IPS DF 6.9 (cell line): Measurements from ENCODE around the gene CPAMD8.
A peak's percentile ranks its signal among the peaks of the same experiment; 100 is the strongest.

Source experiments
- DNase-seq: peaks from one replicate; pipeline ENCODE4 v3.0.0-alpha.2; 2013; ENCODE audit warnings: low read depth, low spot score
- H3K27ac ChIP-seq: one replicate; pipeline ENCODE4 v1.5.1; 2013; ENCODE audit warnings: low read length, control low read depth
- H3K27me3 ChIP-seq: 2 replicates; pipeline ENCODE4 v1.6.1; 2013; ENCODE audit warnings: mild to moderate bottlenecking, low read length; ENCODE audit not compliant: control insufficient read depth, insufficient read depth
- H3K36me3 ChIP-seq: 2 replicates; pipeline ENCODE4 v1.6.1; 2013; ENCODE audit warnings: low read length; ENCODE audit not compliant: control insufficient read depth, insufficient read depth
- H3K4me1 ChIP-seq: 2 replicates; pipeline ENCODE4 v1.6.1; 2013; ENCODE audit warnings: low read length; ENCODE audit not compliant: control insufficient read depth, insufficient read depth
- H3K4me3 ChIP-seq: 2 replicates; pipeline ENCODE4 v1.5.1; 2013; ENCODE audit warnings: mild to moderate bottlenecking, low read length
- H3K9me3 ChIP-seq: 2 replicates; pipeline ENCODE4 v1.6.1; 2013; ENCODE audit warnings: low read length, inconsistent platforms; ENCODE audit not compliant: control insufficient read depth, insufficient read depth
- WGBS: extraction: QIAGEN DNeasy Blood & Tissue Kit; methylation state at CpG from one replicate; pipeline ENCODE4 v1.1.7; 2013; ENCODE audit warnings: mixed read lengths, missing lambda C conversion rate; ENCODE audit not compliant: insufficient read length, insufficient coverage; 5-methylcytosine and 5-hydroxymethylcytosine counted together

The CPAMD8 gene

DNA sequence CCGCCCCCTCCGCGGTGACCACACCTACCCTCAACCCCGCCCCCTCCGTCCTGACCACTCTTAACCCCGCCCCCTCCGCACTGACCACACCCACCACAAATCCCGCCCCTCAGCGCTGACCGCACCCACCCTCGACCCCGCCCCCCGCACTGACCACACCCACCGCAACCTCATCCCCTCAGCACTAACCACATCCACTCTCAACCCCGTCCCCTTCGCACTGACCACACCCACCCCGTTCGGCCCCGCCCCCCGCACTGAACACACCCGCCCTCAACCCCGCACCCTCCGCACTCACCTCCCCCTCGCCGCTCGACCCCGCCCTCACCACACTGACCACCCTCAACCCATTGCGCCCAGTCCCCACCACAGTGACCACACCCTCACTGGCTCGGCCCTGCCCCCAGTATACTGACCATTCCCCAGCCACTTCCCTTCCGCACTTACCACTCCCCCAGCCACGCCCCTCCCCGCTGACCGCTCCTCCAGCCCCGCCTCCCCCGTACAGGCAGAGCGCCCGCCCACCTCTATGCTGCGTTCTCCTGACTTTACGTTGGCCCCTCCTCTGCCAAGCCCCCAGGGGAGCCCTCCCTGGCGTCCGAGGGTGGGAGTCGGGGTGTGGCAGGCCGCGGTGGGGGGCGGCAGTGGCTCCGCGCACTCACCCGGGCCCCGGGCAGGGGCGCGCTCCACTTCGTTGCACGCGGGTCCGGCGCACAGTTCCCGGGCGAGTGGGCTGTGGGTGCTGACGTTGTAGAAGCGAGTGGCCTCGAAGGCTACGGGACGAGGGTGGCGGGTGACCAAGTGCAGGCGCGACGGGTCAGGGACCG lies 129.4 kb downstream of the CPAMD8 start:
- Histone ChIP-seq H3K27ac (no peak overlapping the region), H3K9me3 (no peaks in the 10 kb centered on the region), H3K27me3 (no peaks in the 10 kb centered on the region), H3K4me1 (no peaks in the 10 kb centered on the region), H3K36me3 (no peaks in the 10 kb centered on the region), H3K4me3 (peak overlapping the region; percentile 48)
- no CpG with 5 or more reads among the region's 68 CpGs for WGBS
- DNase-seq: peak; percentile 83

DNA sequence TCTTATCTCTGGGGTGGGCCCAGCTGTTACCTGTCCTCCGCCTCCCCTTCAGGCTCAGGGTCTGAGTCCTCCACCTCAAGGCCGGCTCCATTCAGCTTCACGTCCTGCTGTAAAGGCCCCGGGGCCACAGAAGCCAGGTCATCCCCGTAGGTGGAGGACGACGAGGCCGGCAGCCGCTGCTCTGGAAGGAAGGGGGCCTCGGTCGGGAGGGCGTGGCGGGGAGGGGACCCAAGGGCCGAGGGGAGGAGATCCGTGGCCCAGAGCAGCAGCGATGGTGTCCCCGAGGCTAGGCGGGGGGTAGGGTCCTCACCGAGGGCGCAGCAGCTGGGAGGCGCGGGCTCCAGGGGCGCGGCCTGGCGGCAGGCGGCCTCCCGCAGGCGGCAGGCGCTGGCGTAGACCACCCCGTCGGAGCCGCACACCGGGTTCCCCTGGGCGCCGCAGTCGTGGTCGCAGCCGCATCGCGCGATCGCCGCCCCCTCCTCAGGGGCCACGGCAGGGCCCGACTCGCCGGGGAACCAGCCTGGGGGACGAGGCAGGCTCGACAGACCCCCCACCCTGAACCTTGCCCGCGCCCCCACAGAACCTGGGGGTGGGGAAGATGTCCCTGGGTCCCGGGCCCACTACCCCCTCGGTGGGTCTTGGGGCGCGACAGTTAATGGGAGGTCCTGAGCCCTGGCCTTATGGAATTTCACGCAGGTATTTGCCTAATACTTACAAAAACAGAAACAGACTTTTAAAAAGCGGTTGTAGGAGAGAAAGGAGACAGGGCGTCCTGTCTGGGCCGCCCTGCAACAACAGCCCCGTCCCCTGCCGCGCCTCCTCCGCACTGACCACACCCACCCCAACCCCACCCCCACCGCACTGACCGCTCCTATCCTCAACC lies 130.2 kb downstream of the CPAMD8 start:
- Histone ChIP-seq H3K4me1 (no peaks in the 10 kb centered on the region), H3K27me3 (no peaks in the 10 kb centered on the region), H3K4me3 (peak overlapping the region; percentile 66; the same call in 1 of the 2 replicates), H3K27ac (no peak overlapping the region), H3K9me3 (no peaks in the 10 kb centered on the region), H3K36me3 (no peaks in the 10 kb centered on the region)
- no CpG with 5 or more reads among the region's 66 CpGs for WGBS
- DNase-seq: no peak

DNA sequence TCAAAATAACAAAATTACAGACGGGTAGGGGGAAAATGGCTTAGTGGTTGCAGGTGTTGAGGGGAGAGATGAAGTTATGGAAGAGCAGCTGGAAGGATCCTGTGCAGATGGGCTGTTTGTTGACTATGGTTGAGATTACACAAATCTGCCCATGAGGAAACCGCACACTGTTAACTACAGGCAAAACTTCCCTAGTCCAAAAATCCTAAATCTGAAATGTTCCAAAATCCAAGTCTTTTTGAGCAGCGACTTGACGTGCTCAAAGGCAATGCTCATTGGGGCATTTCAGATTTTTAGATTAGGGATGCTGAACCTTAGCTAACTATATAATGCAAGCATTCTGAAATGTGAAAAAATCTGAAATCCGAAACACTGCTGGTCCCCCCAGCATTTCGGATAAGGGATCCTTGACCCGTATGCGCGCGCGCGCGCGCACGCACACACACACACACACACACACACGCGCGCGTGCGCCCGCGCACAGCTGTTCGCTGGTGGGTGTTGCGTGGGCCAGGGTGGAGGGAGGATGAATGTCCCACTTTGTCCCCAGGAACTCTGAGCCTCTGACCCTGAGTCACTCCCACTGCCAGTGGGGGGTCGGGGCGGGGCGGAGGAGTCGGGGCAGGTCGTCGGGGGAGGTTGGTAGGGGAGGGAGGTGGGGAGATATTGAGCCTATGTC lies 131.0 kb downstream of the CPAMD8 start:
- Histone ChIP-seq H3K4me1 (no peaks in the 10 kb centered on the region), H3K27me3 (no peaks in the 10 kb centered on the region), H3K9me3 (no peaks in the 10 kb centered on the region), H3K4me3 (peak overlapping the region; percentile 66; the same call in 1 of the 2 replicates), H3K36me3 (no peaks in the 10 kb centered on the region), H3K27ac (no peak overlapping the region)
- no peak for DNase-seq
- no CpG with 5 or more reads among the region's 30 CpGs for WGBS

DNA sequence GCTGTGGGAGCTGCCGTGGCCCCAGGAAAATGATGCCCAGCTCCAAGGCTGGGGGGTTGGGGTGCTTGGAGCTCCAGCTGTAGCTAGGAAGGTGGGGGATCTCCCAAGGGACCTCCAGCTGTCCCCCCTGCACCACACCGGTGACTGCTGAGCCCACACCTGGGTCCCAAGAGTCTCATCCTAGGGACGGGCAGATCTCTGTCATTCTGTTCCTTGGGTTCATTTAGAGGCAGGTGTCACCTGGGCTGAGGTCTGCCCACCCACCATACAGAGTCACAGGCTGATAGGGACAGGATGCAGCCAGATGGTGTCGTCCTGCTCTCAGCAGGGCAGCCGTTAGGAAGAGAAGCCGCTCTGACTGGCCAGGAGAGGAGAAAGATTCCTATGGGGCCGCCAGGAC lies 132.5 kb downstream of the CPAMD8 start:
- Histone ChIP-seq H3K27ac (no peak overlapping the region), H3K27me3 (no peaks in the 10 kb centered on the region), H3K4me3 (no peak overlapping the region), H3K36me3 (no peaks in the 10 kb centered on the region; the same call in 1 of the 2 replicates), H3K4me1 (no peaks in the 10 kb centered on the region), H3K9me3 (no peaks in the 10 kb centered on the region)
- WGBS: no CpG with 5 or more reads among the region's 7 CpGs
- DNase-seq: no peak

DNA sequence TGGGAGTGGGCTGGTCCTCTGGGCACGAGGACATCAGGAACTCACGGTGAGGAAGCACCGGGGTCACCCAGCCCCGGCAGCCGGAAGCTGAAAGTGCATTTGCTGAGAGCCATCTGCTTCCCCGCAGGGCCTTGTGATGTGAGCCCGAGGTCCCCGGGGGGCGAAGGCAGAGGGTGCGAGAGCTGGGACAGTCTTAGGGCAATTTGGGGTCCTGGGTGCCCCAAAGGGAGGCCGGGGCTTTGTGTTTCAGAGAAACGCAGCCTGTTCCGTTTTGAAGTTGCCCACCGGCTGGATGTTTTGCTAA lies 133.0 kb downstream of the CPAMD8 start:
- no peak for DNase-seq
- Histone ChIP-seq H3K27ac (no peak overlapping the region), H3K4me1 (no peaks in the 10 kb centered on the region), H3K4me3 (no peak overlapping the region), H3K9me3 (no peaks in the 10 kb centered on the region), H3K27me3 (no peaks in the 10 kb centered on the region), H3K36me3 (no peaks in the 10 kb centered on the region; the same call in 1 of the 2 replicates)
- no CpG with 5 or more reads among the region's 14 CpGs for WGBS

DNA sequence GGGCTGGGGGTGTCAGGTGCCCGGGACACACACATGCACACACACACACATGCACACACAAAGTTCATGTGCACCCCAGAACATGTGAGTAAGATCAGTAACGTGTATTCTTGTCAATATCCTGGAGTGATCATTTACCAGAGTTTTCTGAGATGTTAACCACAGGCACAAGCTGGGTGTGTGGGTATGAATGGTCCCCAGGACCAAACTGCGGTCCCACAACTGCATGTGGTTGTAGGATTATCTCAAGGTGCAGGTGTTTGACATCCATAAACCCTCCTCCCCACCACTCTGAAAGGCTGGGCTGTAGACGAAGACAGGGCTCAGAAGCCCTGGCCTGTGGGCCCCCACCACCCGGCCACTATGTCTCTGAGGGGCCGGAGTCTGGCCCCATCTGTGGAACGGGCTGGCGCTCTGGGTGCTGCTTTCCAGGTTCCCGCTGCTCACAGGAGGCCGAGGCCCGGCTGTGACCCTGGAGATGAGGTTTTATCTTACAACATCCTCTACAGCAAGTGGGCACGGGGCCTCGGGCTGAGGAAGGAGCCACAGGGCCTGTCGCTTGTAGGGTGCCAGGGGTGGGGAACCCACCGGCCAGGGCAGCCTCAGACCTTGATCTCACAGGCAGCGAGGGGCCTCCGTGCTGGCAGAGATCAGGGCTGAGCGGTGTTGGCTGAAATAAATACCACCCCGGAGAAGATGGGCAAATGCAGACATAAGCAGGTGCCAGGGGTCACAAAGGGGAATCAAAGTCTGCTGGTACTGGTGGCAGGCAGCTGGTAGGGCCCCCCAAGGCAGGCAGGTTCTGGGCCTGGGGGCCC lies 133.5 kb downstream of the CPAMD8 start:
- no peak for DNase-seq
- Histone ChIP-seq H3K9me3 (no peaks in the 10 kb centered on the region), H3K4me1 (no peaks in the 10 kb centered on the region), H3K36me3 (no peaks in the 10 kb centered on the region; the same call in 1 of the 2 replicates), H3K4me3 (no peak overlapping the region), H3K27ac (no peak overlapping the region), H3K27me3 (no peaks in the 10 kb centered on the region)
- WGBS: no CpG with 5 or more reads among the region's 19 CpGs

DNA sequence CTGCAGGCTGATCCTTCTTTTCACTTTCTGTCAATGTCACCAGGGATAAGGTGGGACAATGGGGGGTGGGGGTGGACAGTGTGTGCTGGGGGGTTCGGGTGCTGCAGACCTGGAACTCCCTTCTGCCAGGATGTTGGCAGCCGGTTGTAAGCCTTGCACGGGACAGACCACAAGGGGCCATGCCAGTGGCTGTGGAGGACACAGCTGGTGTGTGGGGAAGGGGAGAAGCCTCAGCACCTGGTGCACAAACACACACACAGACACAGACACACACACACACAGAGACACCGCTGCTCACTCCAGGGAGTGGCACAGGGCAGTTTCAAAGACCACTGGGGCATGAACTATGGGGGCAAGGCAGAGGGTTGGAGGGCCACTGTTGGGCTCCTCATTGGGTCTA lies 134.2 kb downstream of the CPAMD8 start:
- DNase-seq: no peak
- Histone ChIP-seq H3K9me3 (no peaks in the 10 kb centered on the region), H3K4me1 (no peaks in the 10 kb centered on the region), H3K36me3 (no peaks in the 10 kb centered on the region; the same call in 1 of the 2 replicates), H3K27me3 (no peaks in the 10 kb centered on the region), H3K4me3 (no peak overlapping the region), H3K27ac (no peak overlapping the region)
- no CpG with 5 or more reads among the region's 4 CpGs for WGBS

DNA sequence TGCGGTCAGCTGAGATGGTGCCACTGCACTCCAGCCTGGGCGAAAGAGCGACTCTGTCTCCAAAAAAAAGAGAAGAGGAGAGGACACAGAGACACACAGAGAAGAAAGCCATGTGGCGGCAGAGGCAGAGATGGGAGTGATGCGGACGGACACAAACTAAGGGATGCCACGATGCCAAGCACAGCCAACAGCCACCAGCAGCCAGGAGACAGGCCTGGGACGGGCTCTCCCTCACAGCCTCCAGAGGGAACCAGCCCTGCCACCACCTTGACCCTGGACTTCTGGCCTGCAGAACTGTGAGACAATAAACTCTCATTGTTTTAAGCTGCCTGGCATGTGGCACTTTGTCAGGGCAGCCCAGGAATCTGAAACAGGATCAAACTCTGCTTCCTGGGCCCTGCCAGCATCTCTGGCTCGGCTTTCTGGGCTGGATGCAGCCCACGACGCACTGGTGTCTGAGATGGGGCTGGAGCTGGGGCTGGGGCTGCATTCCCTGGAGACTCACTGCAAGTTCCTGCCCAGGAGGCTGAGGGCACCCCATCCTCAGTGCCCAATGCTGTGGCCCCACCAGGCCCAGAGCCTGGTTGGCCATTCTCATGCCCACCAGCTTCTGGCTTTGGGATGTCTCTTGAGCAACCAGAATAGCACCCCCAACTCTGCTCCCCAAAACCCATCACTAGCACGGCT lies 134.8 kb downstream of the CPAMD8 start:
- DNase-seq: no peak
- Histone ChIP-seq H3K4me3 (no peak overlapping the region), H3K36me3 (no peaks in the 10 kb centered on the region; the same call in 1 of the 2 replicates), H3K9me3 (no peaks in the 10 kb centered on the region), H3K27me3 (no peaks in the 10 kb centered on the region), H3K4me1 (no peaks in the 10 kb centered on the region), H3K27ac (no peak overlapping the region)
- WGBS: no CpG with 5 or more reads among the region's 12 CpGs

DNA sequence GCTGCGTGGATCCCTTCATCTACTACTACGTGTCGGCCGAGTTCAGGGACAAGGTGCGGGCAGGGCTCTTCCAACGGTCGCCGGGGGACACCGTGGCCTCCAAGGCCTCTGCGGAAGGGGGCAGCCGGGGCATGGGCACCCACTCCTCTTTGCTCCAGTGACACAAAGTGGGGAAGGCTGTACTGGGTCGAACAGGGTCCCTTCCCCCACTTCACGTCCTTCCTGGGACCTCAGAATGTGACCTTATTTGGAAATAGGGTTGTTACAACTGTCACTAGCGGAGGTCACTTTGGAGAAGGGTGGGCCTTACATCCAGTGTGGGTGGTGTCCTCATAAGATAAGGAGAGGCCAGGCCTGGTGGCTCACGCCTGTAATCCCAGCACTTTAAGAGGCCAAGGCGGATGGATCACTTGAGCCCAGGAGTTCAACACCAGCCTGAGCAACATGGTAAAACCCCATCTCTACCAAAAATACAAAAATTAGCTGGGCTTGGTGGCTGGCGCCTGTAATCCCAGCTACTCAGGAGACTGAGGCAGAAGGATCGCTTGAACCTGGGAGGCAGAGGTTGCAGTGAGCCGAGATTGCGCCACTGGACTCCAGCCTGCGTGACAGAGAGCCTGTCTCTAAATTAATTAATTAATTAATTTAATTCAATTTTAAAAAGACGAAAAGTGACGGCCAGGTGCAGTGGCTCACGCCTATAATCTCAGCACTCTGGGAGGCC lies 136.0 kb downstream of the CPAMD8 start:
- Histone ChIP-seq H3K36me3 (no peaks in the 10 kb centered on the region; the same call in 1 of the 2 replicates), H3K4me1 (no peaks in the 10 kb centered on the region), H3K27ac (no peak overlapping the region), H3K9me3 (no peaks in the 10 kb centered on the region), H3K27me3 (no peaks in the 10 kb centered on the region), H3K4me3 (no peak overlapping the region)
- DNase-seq: no peak
- no CpG with 5 or more reads among the region's 24 CpGs for WGBS
